ENCODE results near the gene POGK.
"Not testable (repeated sequence)": the region's sequence is repeated elsewhere in the genome, so short reads cannot be mapped to it uniquely, and the experiment has no call there.

Gene POGK

GRCh38 chr1:166838766-166839599, at the start of gene POGK:
Gene POGK, plus strand, starts transcription at chr1:166839475. Its CDS starts 1,482 bp downstream, at chr1:166840957.
- Histone ChIP-seq H3K4me3 (ENCODE audit: low read length) (peak within 1 kb of the TSS; percentile 92), H3K27me3 (ENCODE audit: insufficient read depth, low read length) (no peaks in the 10 kb centered on the region), H3K4me1 (ENCODE audit: insufficient read depth, low read length) (peaks cover 17% of the 10 kb centered on the region), H3K9ac (ENCODE audit: low read depth, low read length) (peak within 1 kb of the TSS; percentile 95), H3K36me3 (ENCODE audit: insufficient read depth, low read depth, low read length) (peaks cover 35% of the 10 kb centered on the region), H3K27ac (ENCODE audit: low read length) (peak within 1 kb of the TSS; percentile 88), H3K9me3 (ENCODE audit: insufficient read depth, low read depth, low read length) (no peaks in the 10 kb centered on the region)

- Histone ChIP-seq H3K9me3 (ENCODE audit: insufficient read depth, low read depth, low read length) (no peaks in the 10 kb centered on the region), H3K27me3 (ENCODE audit: insufficient read depth, low read length) (no peaks in the 10 kb centered on the region), H3K4me3 (ENCODE audit: low read length) (no peak overlapping the region), H3K9ac (ENCODE audit: low read depth, low read length) (no peak overlapping the region), H3K27ac (ENCODE audit: low read length) (no peak overlapping the region), H3K4me1 (ENCODE audit: insufficient read depth, low read length) (no peaks in the 10 kb centered on the region), H3K36me3 (ENCODE audit: insufficient read depth, low read depth, low read length) (no peaks in the 10 kb centered on the region)
Observed at GRCh38 chr1:166796620-166797236, 42.5 kb upstream of the POGK start.

- H3K36me3 ChIP-seq (ENCODE audit: insufficient read depth, low read depth, low read length), result no peaks in the 10 kb centered on the region
Observed at GRCh38 chr1:166808952-166809351, 30.3 kb upstream of the POGK start.

GRCh38 chr1:166811691-166812090, 27.6 kb upstream of the POGK start:
- H3K27me3 ChIP-seq (ENCODE audit: insufficient read depth, low read length), result no peaks in the 10 kb centered on the region
- H3K9ac ChIP-seq (ENCODE audit: low read depth, low read length), result no peak overlapping the region
- no peak overlapping the region for H3K27ac ChIP-seq (ENCODE audit: low read length)
- no peaks in the 10 kb centered on the region for H3K36me3 ChIP-seq (ENCODE audit: insufficient read depth, low read depth, low read length)
- no peaks in the 10 kb centered on the region for H3K9me3 ChIP-seq (ENCODE audit: insufficient read depth, low read depth, low read length)
- H3K4me1 ChIP-seq (ENCODE audit: insufficient read depth, low read length), result no peaks in the 10 kb centered on the region
- H3K4me3 ChIP-seq (ENCODE audit: low read length), result no peak overlapping the region

More at GRCh38 chr1:166808952-166809351, 30.3 kb upstream of the POGK start:
- Histone ChIP-seq H3K9ac (ENCODE audit: low read depth, low read length) (no peak overlapping the region), H3K4me1 (ENCODE audit: insufficient read depth, low read length) (no peaks in the 10 kb centered on the region), H3K4me3 (ENCODE audit: low read length) (no peak overlapping the region), H3K27ac (ENCODE audit: low read length) (no peak overlapping the region), H3K27me3 (ENCODE audit: insufficient read depth, low read length) (no peaks in the 10 kb centered on the region), H3K9me3 (ENCODE audit: insufficient read depth, low read depth, low read length) (no peaks in the 10 kb centered on the region)

- H3K27me3 ChIP-seq (ENCODE audit: insufficient read depth, low read length), result no peaks in the 10 kb centered on the region
- no peak overlapping the region for H3K9ac ChIP-seq (ENCODE audit: low read depth, low read length)
- H3K9me3 ChIP-seq (ENCODE audit: insufficient read depth, low read depth, low read length), result no peaks in the 10 kb centered on the region
- H3K36me3 ChIP-seq (ENCODE audit: insufficient read depth, low read depth, low read length), result no peaks in the 10 kb centered on the region
- H3K27ac ChIP-seq (ENCODE audit: low read length), result no peak overlapping the region
- no peak overlapping the region for H3K4me3 ChIP-seq (ENCODE audit: low read length)
- H3K4me1 ChIP-seq (ENCODE audit: insufficient read depth, low read length), result no peaks in the 10 kb centered on the region
Observed at GRCh38 chr1:166813508-166814223, 25.6 kb upstream of the POGK start.

- Histone ChIP-seq H3K27ac (ENCODE audit: low read length) (no peak overlapping the region), H3K9ac (ENCODE audit: low read depth, low read length) (no peak overlapping the region), H3K36me3 (ENCODE audit: insufficient read depth, low read depth, low read length) (no peaks in the 10 kb centered on the region), H3K9me3 (ENCODE audit: insufficient read depth, low read depth, low read length) (no peaks in the 10 kb centered on the region), H3K4me1 (ENCODE audit: insufficient read depth, low read length) (no peaks in the 10 kb centered on the region), H3K4me3 (ENCODE audit: low read length) (no peak overlapping the region), H3K27me3 (ENCODE audit: insufficient read depth, low read length) (no peaks in the 10 kb centered on the region)
Observed at GRCh38 chr1:166814611-166815010, 24.7 kb upstream of the POGK start.

GRCh38 chr1:166819974-166820373, 19.3 kb upstream of the POGK start:
- Histone ChIP-seq H3K4me1 (ENCODE audit: insufficient read depth, low read length) (no peaks in the 10 kb centered on the region), H3K4me3 (ENCODE audit: low read length) (no peak overlapping the region), H3K27me3 (ENCODE audit: insufficient read depth, low read length) (no peaks in the 10 kb centered on the region)

GRCh38 chr1:166822385-166822784, 16.9 kb upstream of the POGK start:
- H3K27me3 ChIP-seq (ENCODE audit: insufficient read depth, low read length), result no peaks in the 10 kb centered on the region
- H3K27ac ChIP-seq (ENCODE audit: low read length), result no peak overlapping the region
- H3K4me1 ChIP-seq (ENCODE audit: insufficient read depth, low read length), result no peaks in the 10 kb centered on the region
- no peak overlapping the region for H3K9ac ChIP-seq (ENCODE audit: low read depth, low read length)
- H3K4me3 ChIP-seq (ENCODE audit: low read length), result no peak overlapping the region
- 0 out of 2 replicates have a peak, but pooled peaks cover 1% of the 10 kb centered on the region for H3K9me3 ChIP-seq (ENCODE audit: insufficient read depth, low read depth, low read length)
- H3K36me3 ChIP-seq (ENCODE audit: insufficient read depth, low read depth, low read length), result no peaks in the 10 kb centered on the region

More at GRCh38 chr1:166819974-166820373, 19.3 kb upstream of the POGK start:
- no peak overlapping the region for H3K9ac ChIP-seq (ENCODE audit: low read depth, low read length)
- no peak overlapping the region for H3K27ac ChIP-seq (ENCODE audit: low read length)
- H3K36me3 ChIP-seq (ENCODE audit: insufficient read depth, low read depth, low read length), result no peaks in the 10 kb centered on the region
- H3K9me3 ChIP-seq (ENCODE audit: insufficient read depth, low read depth, low read length), result no peaks in the 10 kb centered on the region

- no peaks in the 10 kb centered on the region for H3K4me1 ChIP-seq (ENCODE audit: insufficient read depth, low read length)
Observed at GRCh38 chr1:166827426-166827825, 11.8 kb upstream of the POGK start.

GRCh38 chr1:166829762-166830161, 9.5 kb upstream of the POGK start:
- H3K9ac ChIP-seq (ENCODE audit: low read depth, low read length); H3K36me3 ChIP-seq (ENCODE audit: insufficient read depth, low read depth, low read length); H3K27me3 ChIP-seq (ENCODE audit: insufficient read depth, low read length); H3K4me1 ChIP-seq (ENCODE audit: insufficient read depth, low read length); H3K27ac ChIP-seq (ENCODE audit: low read length); H3K4me3 ChIP-seq (ENCODE audit: low read length): not testable (repeated sequence)
- H3K9me3 ChIP-seq (ENCODE audit: insufficient read depth, low read depth, low read length), result peaks cover 20% of the 10 kb centered on the region; the same call in 1 of the 2 replicates

More at GRCh38 chr1:166827426-166827825, 11.8 kb upstream of the POGK start:
- peaks cover 20% of the 10 kb centered on the region; the same call in 1 of the 2 replicates for H3K9me3 ChIP-seq (ENCODE audit: insufficient read depth, low read depth, low read length)
- no peaks in the 10 kb centered on the region for H3K36me3 ChIP-seq (ENCODE audit: insufficient read depth, low read depth, low read length)
- no peaks in the 10 kb centered on the region for H3K27me3 ChIP-seq (ENCODE audit: insufficient read depth, low read length)
- no peak overlapping the region for H3K4me3 ChIP-seq (ENCODE audit: low read length)
- no peak overlapping the region for H3K9ac ChIP-seq (ENCODE audit: low read depth, low read length)
- H3K27ac ChIP-seq (ENCODE audit: low read length), result no peak overlapping the region

- H3K27me3 ChIP-seq (ENCODE audit: insufficient read depth, low read length), result no peaks in the 10 kb centered on the region
- H3K4me1 ChIP-seq (ENCODE audit: insufficient read depth, low read length), result peaks cover 17% of the 10 kb centered on the region
- H3K9me3 ChIP-seq (ENCODE audit: insufficient read depth, low read depth, low read length), result no peaks in the 10 kb centered on the region
- no peak overlapping the region for H3K27ac ChIP-seq (ENCODE audit: low read length)
- H3K36me3 ChIP-seq (ENCODE audit: insufficient read depth, low read depth, low read length), result peaks cover 12% of the 10 kb centered on the region
- no peak overlapping the region for H3K9ac ChIP-seq (ENCODE audit: low read depth, low read length)
- H3K4me3 ChIP-seq (ENCODE audit: low read length), result no peak overlapping the region
Observed at GRCh38 chr1:166836733-166837132, 2.5 kb upstream of the POGK start.

All from iPS-20b (cell line).